Fibroblast of peridontal ligament (primary cell): Measurements from ENCODE around the gene ZNF28.
"Not testable (repeated sequence)": the region's sequence is repeated elsewhere in the genome, so short reads cannot be mapped to it uniquely, and the experiment has no call there.

Experiments
- DNase-seq: peaks from one replicate; pipeline ENCODE4 v3.0.0-alpha.2; 2010; ENCODE audit errors: extremely low read depth

ZNF28 gene

DNA sequence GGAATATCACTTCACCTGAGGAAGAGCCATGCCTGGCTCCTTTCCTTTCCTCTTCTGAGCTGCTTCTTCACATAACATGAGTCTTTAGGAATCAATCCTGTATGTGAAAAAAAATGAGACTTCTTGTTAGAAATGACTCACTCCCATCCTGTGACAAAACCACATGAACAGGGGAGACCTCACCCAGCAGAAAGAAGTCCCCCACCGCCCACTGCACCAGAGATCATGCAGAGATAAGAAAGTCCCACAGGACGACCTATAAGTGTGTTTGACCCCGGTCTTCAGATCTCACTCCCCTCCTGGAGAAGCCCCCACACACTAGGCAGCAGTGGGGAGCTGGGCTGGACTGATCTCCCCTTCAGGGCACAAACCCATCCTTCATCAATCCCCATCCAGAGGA lies 42.6 kb downstream of the ZNF28 start:
- no peak for DNase-seq

DNA sequence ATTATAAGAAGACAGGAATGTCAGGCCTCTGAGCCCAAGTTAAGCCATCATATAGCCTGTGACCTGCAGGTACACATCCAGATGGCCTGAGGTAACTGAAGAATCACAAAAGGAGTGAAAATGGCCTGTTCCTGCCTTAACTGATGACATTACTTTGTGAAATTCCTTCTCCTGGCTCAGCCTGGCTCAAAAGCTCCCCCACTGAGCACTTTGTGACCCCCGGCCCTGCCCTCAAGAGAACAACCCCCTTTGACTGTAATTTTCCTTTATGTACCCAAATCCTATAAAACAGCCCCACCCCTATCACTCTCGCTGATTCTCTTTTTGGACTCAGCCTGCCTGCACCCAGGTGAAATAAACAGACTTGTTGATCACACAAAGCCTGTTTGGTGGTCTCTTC lies 65.0 kb downstream of the ZNF28 start:
- not testable (repeated sequence) for DNase-seq

DNA sequence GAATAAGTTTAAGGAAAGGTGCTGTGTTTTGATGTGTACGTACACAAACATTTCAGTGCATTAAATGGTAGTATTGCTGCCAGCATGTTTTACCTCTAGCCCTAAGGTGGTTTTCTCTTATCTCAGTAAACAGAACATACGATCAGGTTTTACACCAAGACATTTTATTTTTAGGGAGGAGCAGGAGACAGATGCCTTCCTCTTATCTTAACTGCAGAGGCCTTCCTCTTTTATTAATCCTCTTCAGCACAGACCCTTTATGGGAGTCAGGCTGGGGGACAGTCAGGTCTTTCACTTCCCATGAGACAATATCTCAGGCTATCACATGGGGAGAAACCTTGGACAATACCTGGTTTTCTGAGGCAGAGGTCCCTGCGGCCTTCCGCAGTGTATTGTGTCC lies 71.7 kb downstream of the ZNF28 start:
- DNase-seq: no peak

DNA sequence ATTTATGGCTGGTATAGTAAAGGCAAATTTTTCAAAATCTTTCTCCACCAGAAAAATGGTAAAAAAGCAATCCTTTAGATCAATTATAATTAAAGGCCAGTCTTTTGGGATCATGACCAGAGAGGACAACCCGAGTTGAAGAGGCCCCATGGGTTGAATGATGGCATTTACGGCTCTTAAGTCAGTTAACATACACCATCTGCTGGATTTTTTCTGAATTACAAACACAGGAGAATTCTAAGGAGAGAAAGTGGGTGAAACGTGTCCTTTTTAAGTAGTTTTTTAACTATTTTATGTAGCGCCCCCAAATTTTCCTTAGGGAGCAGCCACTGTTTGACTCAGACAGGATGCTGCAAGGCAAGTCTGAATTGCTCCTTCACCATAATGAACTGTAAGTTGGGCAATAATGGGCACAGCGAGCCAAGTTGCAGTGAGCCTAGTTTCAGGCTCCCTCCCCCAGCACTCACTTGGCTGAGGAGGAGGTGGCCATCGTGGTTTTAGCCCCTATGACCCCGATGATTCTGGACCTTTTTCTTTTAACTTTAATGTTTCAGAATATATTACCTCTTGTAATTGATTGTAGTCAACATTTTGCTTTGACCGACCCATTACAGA lies 73.0 kb downstream of the ZNF28 start:
- DNase-seq: peak; percentile 79
